ENCODE data around the gene LSP1.
A peak's percentile ranks its signal among the peaks of the same experiment; 100 is the strongest.

LSP1 gene

GRCh38 chr11:1917523-1918435 lies 64.9 kb downstream of the LSP1 start:
- peak; percentile 68 for DNase-seq (ENCODE audit: low spot score)

GRCh38 chr11:1918436-1919315 lies 65.8 kb downstream of the LSP1 start:
- no peak for DNase-seq (ENCODE audit: low spot score)

- DNase-seq (ENCODE audit: low spot score), result no peak
Measured at GRCh38 chr11:1919391-1920127, 66.7 kb downstream of the LSP1 start, which contains the start of gene TNNT3. Gene TNNT3, plus strand, starts transcription at chr11:1919703. Its CDS starts 3,172 bp downstream, at chr11:1922875.

- no peak for DNase-seq (ENCODE audit: low spot score)
Measured at GRCh38 chr11:1920128-1920908, 67.4 kb downstream of the LSP1 start.

- no peak for DNase-seq (ENCODE audit: low spot score)
Measured at GRCh38 chr11:1920909-1921573, 68.2 kb downstream of the LSP1 start.

- DNase-seq (ENCODE audit: low spot score), result no peak
Measured at GRCh38 chr11:1921574-1922141, 68.8 kb downstream of the LSP1 start.

GRCh38 chr11:1922481-1923081 lies 69.7 kb downstream of the LSP1 start:
- no peak for DNase-seq (ENCODE audit: low spot score)

- no peak for DNase-seq (ENCODE audit: low spot score)
Measured at GRCh38 chr11:1923201-1923956, 70.5 kb downstream of the LSP1 start.

- no peak for DNase-seq (ENCODE audit: low spot score)
Measured at GRCh38 chr11:1924181-1924580, 71.3 kb downstream of the LSP1 start.

GRCh38 chr11:1924646-1925372 lies 71.9 kb downstream of the LSP1 start:
- no peak for DNase-seq (ENCODE audit: low spot score)

- DNase-seq (ENCODE audit: low spot score), result no peak
Measured at GRCh38 chr11:1925373-1926155, 72.7 kb downstream of the LSP1 start.

- no peak for DNase-seq (ENCODE audit: low spot score)
Measured at GRCh38 chr11:1926156-1927025, 73.5 kb downstream of the LSP1 start.

GRCh38 chr11:1927026-1927847 lies 74.4 kb downstream of the LSP1 start:
- DNase-seq (ENCODE audit: low spot score), result no peak

- no peak for DNase-seq (ENCODE audit: low spot score)
Measured at GRCh38 chr11:1927848-1928469, 75.1 kb downstream of the LSP1 start.

GRCh38 chr11:1928470-1928890 lies 75.6 kb downstream of the LSP1 start:
- no peak for DNase-seq (ENCODE audit: low spot score)
